HFFc6 (cell line): ENCODE data around the gene DAG1. TPM values are rescaled to one million over a fixed set of nuclear protein-coding genes. Genes with fewer than 3 reads are reported as not detected.
"Not testable (repeated sequence)": the region's sequence is repeated elsewhere in the genome, so short reads cannot be mapped to it uniquely, and the experiment has no call there.

Experiments
- DNase-seq: peaks from one replicate; pipeline ENCODE4 v3.0.0-alpha.2; 2018
- H3K27ac Mint-ChIP-seq: 2 replicates; pipeline ENCODE4 v1.8.0; 2020; ENCODE audit warnings: mild to moderate bottlenecking, mixed read lengths
- H3K27me3 Mint-ChIP-seq: 2 replicates; pipeline ENCODE4 v1.8.0; 2021; ENCODE audit warnings: mild to moderate bottlenecking, moderate library complexity, mixed read lengths; ENCODE audit not compliant: insufficient read depth
- H3K36me3 Mint-ChIP-seq: 2 replicates; pipeline ENCODE4 v1.8.0; 2021; ENCODE audit warnings: low read depth, mixed read lengths
- H3K4me1 Mint-ChIP-seq: 2 replicates; pipeline ENCODE4 v1.8.0; 2020; ENCODE audit warnings: low read depth, mixed read lengths
- H3K4me3 Mint-ChIP-seq: 2 replicates; pipeline ENCODE4 v1.8.0; 2020; ENCODE audit warnings: mild to moderate bottlenecking, moderate library complexity, mixed read lengths
- H3K9me3 Mint-ChIP-seq: 2 replicates; pipeline ENCODE4 v1.8.0; 2020; ENCODE audit warnings: mild to moderate bottlenecking, mixed read lengths
- CTCF ChIP-seq: fragments of 200-600 bp; sonication (generic); IDR thresholded peaks from 2 replicates; pipeline ENCODE4 v1.5.0; 2021; ENCODE audit warnings: antibody characterized with exemption, mild to moderate bottlenecking
- total RNA-seq, 6 experiments: library from RNA; stranded (reverse); fragmentation: NEBNext Ultra II Directional; extraction: Animal tissue kit (Norgen Biotek cat#: 25700); gene quantifications; 2 replicates in 1 of 6; 3 replicates in 5 of 6; pipeline ENCODE4 v1.2.3, GENCODE V29; 2021

DAG1 gene
- total RNA-seq, 6 experiments from 2014 or later: 101 to 121 (median 106) TPM

GRCh38 chr3:49492969-49493368, 22.9 kb downstream of the DAG1 start:
- H3K27ac Mint-ChIP-seq: no peak overlapping the region
- H3K36me3 Mint-ChIP-seq: no peaks in the 10 kb centered on the region
- no peak for TF ChIP-seq CTCF
- H3K4me3 Mint-ChIP-seq: no peak overlapping the region
- H3K9me3 Mint-ChIP-seq: no peaks in the 10 kb centered on the region
- DNase-seq: no peak
- peaks cover 7% of the 10 kb centered on the region for H3K4me1 Mint-ChIP-seq
- H3K27me3 Mint-ChIP-seq: no peaks in the 10 kb centered on the region

- Mint-ChIP-seq H3K27me3 (peaks cover 2% of the 10 kb centered on the region; the same call in 1 of the 2 replicates), H3K36me3 (no peaks in the 10 kb centered on the region), H3K27ac (peak overlapping the region; percentile 55), H3K9me3 (no peaks in the 10 kb centered on the region), H3K4me1 (peaks cover 7% of the 10 kb centered on the region), H3K4me3 (no peak overlapping the region)
- no peak for TF ChIP-seq CTCF
- no peak for DNase-seq
These were observed 23.8 kb downstream of the DAG1 start for GRCh38 chr3:49493901-49494300.

- Mint-ChIP-seq H3K27me3 (peaks cover 3% of the 10 kb centered on the region; the same call in 1 of the 2 replicates), H3K4me3 (no peak overlapping the region), H3K9me3 (no peaks in the 10 kb centered on the region), H3K36me3 (no peaks in the 10 kb centered on the region), H3K4me1 (peaks cover 15% of the 10 kb centered on the region), H3K27ac (no peak overlapping the region)
- no peak for TF ChIP-seq CTCF
- DNase-seq: no peak
These were observed 25.0 kb downstream of the DAG1 start for GRCh38 chr3:49495023-49495422.

GRCh38 chr3:49496845-49497244, 26.8 kb downstream of the DAG1 start:
- not testable (repeated sequence) for H3K27ac Mint-ChIP-seq, H3K9me3 Mint-ChIP-seq, DNase-seq, H3K4me3 Mint-ChIP-seq, H3K27me3 Mint-ChIP-seq, H3K36me3 Mint-ChIP-seq
- peaks cover 32% of the 10 kb centered on the region for H3K4me1 Mint-ChIP-seq

GRCh38 chr3:49497606-49498005, 27.5 kb downstream of the DAG1 start:
- no peak overlapping the region for H3K27ac Mint-ChIP-seq
- peaks cover 4% of the 10 kb centered on the region for H3K36me3 Mint-ChIP-seq
- H3K4me3 Mint-ChIP-seq: no peak overlapping the region
- H3K4me1 Mint-ChIP-seq: peaks cover 38% of the 10 kb centered on the region
- no peak for DNase-seq
- H3K9me3 Mint-ChIP-seq: no peaks in the 10 kb centered on the region
- peaks cover 3% of the 10 kb centered on the region for H3K27me3 Mint-ChIP-seq
- no peak for TF ChIP-seq CTCF

- H3K27ac Mint-ChIP-seq: peak overlapping the region; percentile 50
These were observed 28.2 kb downstream of the DAG1 start for GRCh38 chr3:49498239-49498638.

More at GRCh38 chr3:49498239-49498638, 28.2 kb downstream of the DAG1 start:
- Mint-ChIP-seq H3K36me3 (peaks cover 9% of the 10 kb centered on the region), H3K9me3 (no peaks in the 10 kb centered on the region), H3K4me3 (no peak overlapping the region), H3K27me3 (peaks cover 3% of the 10 kb centered on the region), H3K4me1 (peaks cover 43% of the 10 kb centered on the region)
- no peak for TF ChIP-seq CTCF
- DNase-seq: no peak
